NCI-H146 treated with DMSO at 0.1 percent for 48 hours (cell line): Measurements from ENCODE around the gene IQSEC1.

Source experiments
- DNase-seq: peaks from one replicate; lab custom pipeline; 2025; ENCODE audit not compliant: unreplicated experiment; lab: John Stamatoyannopoulos, UW

IQSEC1 gene

DNA sequence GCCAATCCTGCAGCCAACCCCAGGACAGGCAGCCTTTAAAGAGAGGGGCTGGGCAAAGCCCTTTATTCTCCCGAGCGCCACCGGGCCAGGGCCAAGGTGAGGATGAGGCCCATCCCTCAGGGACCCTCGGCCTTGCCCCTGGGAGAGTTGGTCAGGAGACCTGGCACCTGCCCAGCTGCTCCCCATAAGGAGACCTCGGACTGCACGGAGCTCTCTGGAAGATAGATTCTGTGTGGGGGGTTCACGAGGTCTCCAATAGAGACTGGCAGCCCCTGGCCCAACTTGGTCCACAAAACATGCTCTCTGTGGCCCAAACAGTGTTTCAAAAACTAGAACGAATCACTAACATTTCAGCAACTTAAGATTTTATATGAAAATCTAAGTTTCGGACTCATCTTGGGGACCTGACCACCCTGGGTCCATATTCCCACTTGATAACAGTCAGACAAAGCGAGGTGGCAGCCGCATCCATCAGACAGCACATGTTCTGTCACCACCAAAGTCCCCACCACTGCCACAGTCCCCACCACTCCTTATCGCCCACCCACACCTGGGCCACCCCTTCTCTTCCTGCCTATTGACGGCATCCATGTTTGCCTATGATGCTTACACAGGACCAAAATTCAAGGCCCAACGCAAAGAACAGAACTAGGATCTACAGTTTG lies 117.4 kb downstream of the IQSEC1 start:
- DNase-seq, result no peak

DNA sequence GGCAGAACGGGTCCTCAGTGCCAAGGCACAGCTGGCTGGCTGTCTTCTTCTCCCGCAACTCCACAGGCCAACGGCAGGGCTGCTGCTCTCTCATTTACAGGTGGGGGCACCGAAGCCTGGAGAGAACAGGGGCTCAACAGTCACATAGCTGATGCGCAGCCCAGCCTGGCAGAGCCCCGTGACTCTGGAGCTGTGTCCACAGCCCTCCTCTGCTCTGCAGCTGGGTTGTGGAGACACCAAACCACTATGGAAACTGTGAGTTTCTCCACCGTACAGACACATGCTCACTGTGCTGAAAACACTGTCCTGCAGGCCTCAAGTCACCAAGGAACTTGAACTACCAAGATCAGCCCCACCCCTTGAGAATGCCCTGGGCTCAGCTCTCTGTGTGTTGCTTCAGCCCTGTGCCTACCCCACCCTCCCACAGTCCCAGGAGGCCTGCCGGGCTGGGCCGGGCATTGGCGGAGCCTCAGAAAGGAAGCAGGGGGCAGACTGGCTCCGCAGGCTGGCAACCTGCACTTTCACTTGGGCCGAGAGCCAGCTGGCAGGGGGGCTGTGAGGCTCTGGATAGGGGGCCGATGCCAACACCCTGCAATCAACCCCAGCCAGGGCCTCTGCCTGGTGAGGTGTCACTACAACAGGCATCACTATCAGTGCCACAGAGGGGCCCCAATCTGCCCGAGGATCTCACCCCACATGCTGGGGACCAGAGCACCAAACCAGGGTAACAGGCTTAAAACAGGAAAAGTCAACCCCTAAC lies 118.2 kb downstream of the IQSEC1 start:
- DNase-seq, result no peak

DNA sequence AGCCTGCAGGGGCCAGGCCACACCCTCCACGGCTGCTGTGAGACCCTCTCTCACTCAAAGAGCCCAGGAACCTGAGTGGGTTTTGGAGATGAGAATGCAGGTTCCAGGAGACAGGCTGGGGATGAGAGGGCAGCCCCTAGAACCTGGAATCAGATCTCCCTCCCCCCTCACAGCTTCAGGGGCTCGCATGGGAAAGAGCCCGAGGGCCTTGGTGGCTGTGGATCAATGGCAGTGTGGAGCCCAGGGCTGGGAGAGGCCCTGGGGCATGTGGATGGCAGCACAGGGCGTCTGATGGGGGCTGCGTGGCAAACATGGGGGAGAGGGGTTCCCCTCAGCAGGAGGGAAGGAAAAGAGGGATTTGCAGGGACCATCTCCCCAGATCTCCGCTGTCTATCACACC lies 119.0 kb downstream of the IQSEC1 start:
- no peak for DNase-seq

DNA sequence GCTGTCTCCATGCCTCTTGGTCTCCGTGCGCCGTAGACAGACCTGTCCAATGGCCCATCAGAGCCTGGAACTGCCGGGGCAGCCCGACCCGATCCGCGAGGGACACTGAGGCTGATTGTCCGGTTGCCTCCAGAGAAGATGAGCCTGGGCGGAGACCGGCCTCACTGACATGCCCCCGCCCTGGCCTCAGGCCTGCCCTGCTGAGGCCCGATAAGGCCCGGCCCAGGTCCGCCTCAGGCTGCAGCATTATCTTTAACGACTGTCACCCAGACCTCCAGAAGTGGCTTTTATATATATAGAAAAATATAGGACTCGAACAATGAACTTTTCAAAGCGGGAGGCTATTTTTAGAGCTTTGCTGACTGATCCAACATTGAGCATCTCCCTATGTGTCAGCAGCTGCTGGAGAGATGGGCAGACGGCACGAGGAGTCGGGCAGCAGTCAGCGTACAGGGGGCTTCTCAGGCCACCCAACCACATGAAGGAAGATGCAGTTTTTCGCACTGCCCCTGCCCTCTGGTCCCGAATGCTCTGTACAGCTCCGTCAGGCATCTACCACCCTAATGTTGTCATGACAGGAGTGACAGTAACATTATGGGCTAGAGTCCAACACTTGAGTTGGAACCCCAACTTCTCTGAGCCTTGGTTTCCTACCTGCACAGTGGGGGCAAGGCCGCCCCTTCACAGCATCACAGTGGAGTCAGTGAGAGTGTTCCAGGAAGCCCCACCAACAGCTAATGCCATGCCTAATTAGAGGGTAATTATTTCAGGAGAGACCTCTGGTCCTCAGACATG lies 119.8 kb downstream of the IQSEC1 start:
- no peak for DNase-seq

DNA sequence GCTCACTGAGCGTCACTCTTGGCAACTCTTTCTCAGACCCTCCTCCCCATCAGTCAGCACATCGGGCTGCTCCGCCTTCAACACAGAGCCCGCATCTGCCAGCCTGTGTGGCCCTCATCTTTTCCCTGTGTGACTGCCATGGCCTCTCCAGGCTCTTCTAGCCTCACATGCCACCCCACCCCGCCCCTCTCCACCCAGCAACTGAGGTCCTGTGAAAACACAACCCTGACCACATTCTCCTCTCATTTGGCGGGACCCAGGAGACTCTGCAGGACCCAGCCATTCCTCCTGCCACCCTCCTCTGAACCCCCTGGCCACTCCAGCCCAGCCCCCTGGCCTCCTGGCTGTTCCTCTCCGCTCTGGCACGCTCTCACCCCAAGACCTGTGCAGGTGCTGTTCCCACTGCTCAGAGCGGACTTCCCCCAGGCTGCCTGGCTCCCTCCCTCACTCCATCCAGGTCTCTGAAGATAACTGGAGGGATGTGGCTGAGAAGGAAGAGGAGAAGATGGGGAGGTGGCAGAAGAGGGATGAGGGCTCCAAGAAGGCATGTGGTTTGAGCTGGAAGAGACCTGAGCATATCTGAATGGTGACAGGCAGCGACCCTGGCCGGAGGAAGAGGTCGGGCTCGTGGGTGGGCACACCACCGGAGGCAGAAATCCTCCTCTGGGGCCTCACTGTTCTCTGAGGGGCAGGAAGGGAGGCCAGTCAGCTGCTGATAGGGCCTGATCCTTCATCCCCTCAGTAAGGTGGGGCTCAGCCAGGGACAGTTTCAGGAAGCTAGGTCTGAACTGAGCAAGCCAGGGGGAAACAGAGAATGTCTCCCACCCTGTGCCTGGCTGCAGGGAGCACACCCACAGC lies 120.7 kb downstream of the IQSEC1 start:
- no peak for DNase-seq

DNA sequence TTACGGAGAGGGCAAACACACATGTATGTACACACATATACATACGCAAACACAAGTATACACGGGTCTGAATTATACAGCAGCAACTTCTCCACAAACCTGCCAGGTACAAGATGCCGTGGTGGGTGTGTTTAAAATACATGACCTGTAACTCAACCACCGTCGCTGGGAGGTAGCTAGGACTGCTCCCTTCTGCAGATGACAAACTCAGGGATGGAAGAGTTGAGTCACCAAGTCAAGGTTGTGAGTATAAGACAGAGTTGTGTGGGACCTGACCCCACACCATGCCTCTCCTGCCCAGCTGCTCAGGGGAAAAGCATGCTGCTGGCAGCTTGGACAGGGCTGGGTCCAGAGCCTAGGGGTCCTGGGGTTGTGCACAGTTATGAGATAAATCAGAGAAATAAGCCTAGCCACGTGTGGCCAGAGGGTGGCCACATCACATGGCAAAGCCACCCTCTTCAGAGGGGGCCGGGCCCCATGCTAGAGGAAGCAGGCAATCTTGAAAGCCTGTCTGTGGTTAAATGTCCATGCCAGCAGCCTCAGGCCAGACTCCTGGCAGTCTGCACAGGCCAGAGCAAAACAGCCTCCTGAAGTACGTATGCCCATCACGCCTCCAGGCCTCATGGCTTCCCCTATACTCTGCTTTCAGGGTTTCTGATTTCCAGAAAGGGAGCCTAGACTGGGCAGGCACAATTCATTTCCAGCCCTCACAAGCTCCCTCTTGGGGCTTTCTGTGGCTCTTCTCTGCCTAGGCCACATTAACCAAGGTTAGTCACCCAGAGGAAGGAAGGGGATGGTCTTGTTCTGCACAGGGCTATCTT lies 124.1 kb downstream of the IQSEC1 start:
- DNase-seq, result no peak

DNA sequence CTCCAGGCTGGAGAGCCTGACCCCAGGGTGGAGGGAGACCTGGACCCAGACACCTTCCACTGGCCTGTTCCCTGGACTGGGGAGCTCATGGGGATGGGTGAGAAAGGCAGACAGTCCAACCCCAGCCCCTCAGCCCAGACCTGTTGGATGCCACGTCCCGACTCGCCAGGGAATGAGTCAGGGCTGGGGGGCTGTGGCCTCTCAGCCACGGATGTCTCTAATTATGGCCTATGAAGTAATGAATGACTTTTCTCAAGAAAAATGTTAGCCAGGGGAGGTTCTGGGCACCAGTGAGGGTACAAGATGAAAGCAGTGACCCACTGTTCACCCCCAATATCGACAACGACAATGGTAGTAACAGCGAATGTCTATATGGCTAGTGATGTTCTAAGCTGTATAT lies 124.9 kb downstream of the IQSEC1 start:
- no peak for DNase-seq

DNA sequence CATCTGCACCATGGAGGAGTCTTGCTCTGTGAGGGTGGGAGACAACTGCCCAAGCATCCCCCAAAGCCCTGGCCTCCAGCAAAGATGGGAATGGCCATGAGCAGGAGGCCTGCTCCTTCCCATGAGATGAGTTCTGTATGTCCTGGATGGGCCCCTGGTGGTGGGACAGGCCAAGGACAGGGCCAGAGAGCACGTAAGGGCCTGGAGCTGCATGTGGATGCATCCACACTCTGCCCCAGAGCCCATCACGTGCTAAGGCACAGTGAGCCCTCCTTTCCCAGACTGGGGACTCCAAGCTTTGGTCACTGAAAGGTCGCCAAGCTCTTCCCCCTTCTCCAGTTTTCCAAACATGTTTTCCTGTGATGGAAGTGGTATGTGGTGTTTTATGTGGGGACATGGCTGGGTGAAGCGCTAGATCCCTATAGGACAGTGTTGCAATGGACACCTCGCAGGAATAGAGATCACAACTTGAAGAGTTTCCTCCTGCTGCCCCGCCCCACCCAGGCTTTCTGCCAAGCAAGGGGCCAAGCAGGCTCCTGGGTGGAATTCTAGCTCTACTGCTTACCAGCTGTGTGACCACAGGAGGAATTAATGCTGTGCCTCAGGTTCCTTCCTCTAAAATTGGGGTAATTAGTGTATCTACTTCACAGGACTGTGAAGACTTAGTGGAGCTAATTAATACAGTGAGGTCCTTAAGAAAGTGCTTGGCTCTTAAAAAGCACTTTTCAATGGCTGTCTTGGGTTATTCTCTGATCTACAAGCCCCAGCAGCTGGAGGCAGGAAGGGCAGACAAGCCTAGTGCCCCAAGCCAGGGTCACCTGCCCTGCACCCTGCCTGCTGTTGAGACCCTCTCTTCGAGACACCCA lies 125.5 kb downstream of the IQSEC1 start:
- no peak for DNase-seq

DNA sequence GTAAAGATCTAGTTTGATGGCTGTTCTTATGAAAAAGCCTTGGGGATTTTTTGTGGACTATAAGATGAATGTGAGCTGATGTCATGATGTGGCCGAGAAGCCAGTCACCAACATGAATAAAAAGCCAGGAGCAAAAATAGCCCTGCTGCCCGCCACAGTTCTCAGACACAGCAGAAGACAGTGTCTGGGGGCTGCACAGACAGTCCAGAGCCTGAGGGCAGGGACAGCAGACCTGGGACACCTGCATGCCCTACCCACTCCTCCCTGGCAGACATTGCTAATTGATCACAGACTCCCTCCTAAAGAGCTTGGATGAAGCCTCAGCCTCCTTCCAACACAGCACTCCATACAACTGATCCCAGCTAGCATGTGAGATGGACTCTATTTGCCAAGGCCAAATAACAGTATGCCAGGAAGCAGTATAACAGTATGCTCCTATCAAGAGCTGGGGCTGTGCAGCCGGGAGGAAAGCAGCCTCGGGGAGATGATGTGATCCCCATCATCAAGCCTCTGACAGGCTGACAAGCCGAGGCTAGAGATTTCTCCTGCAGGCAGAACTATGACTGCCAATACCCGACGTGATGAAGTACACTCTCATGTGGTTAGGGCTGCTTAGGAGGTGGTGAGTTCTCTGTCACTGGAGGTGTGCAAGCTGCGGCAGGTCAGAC lies 126.4 kb downstream of the IQSEC1 start:
- no peak for DNase-seq

DNA sequence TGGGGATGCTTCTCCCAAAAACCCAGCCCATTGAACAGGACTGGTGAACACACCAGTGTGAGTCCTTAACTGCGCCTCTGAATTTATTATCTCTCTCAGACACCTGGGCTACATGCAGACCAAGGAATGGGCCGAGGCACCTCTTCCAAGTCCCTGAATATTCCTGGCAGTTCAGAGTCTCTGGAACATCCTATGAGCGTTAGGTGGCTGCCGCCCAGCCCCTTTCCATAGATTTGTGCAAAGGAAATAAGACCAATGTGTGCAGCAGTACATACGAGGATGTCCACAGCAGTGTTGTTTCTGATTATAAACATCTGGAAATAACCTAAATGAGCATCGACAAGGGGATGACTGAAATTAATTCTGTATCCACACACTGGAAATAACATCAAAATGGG lies 127.0 kb downstream of the IQSEC1 start:
- no peak for DNase-seq

DNA sequence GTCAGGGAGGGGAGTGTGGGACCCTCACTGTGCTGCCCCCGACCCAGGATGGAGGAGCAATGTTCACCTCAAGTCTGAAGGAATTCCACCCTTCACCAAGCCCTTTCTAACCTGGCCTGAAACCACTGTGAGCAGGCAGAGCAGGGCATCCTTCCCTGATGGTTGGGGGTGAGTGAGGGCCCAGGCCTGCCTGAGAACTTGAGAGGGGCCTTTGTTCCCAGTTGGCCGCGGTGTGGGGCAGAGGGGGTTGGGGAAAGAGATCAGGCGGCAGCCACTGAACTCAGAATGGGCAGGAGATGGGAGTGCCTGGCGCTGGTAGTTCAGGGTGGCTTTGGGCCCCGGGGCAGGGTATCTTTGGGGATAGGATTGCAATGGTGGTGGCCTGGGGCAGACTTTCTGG lies 128.4 kb downstream of the IQSEC1 start:
- no peak for DNase-seq

DNA sequence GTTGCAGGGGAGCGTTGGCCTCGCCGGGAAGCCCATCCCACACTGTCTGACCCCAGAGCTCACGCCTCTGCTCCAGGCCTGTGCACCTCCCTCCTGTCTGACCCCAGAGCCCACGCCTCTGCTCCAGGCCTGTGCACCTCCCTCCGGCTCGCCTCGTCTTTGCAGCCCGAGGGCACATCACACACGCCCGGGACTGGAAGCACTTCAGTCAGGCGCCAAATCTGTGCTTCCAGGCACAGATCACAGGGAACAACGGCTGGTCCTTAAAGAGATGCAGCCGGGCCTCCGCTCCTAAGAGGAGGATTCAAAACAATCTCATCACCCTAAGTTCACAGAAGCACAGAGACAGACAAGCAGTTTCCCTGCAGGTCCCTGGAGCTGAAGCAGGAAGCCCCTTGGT lies 128.8 kb downstream of the IQSEC1 start:
- DNase-seq, result no peak

DNA sequence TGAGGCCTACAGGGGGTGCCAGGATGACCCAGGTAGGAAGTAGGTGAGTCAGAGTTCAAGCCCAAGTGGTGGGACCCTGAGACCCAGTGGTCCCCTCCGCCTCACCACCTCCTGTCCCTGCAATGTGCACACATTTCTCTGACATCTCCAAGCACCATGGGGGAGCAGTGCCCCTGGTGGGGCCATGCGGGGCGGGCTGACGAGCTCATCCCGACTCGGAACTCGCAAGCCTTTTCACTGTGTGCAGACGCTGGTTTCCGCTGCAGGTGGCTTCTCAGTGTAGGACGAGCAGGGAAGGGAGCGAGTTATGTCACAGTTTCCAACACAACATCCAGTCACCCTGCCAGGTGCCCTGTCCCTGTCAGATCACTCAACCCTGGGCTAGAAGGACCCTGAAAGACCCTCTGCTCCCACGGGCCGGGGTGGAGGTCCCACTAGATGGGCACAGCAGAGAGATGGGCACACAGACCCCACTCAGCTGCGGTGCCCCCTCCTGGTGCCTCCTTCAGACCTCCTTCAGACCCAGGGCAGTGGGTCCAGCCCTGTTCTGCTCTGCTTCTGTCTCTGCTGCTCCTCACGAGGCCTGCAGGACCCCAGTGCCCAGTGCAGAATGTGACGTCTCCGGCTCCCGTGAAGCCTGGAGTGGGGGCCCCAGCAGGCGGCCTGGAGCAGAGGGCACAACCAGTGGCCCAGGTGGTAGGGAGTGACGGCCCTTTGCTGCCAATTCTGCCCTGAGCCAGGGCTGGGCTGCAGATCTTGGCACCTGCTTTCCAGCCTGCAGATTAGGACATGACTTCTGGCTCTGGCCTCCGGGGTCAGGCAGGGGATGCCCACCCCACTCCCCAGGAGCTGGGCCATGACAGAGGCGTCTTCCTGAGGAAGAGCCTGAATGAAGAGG lies 129.9 kb downstream of the IQSEC1 start:
- no peak for DNase-seq

DNA sequence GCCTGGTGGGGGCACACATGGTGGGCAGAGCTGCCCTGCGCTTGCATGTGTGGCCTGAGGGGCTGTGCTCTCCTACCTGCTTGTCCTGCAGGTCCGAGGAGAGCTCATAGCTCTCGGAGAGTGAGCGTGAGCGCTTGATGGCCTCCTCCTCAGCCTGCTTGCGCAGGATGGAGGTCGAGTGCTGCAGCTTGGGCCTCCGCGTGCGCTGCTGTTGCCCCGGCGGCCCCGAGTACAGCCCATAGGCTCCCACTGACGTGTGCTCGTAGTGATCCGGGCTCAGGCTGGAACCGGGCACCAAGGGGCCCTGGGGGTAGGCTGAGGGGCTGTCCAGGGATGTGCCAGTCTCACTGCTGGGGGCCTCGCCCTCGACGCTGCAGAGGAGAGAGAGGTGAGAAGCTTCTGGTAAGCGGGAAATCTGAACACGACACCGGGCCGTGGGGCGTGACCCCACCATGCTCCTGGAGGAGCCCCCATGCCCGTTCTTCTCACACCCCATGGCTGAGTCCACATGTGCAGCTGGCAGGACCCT lies 131.7 kb downstream of the IQSEC1 start:
- DNase-seq, result no peak

DNA sequence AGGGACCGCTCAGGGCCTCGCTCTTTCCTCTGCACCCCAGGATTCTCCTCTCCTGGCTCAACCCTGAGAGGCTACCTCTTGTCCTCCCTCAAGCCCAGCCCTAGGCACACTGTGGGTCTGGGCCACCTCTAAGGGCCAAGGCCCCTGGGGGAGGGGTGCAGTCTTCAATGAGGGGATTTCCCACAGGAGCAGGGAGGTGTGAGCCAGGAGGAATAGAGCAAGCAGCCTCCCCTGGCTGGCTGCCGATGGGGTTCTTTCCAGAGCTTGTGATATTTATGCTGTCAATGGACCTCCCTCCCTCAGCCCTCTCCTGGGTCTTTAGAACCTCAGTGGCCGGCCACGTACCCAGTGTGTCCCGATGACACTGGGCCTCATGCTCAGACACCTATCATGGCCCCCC lies 132.4 kb downstream of the IQSEC1 start:
- no peak for DNase-seq

DNA sequence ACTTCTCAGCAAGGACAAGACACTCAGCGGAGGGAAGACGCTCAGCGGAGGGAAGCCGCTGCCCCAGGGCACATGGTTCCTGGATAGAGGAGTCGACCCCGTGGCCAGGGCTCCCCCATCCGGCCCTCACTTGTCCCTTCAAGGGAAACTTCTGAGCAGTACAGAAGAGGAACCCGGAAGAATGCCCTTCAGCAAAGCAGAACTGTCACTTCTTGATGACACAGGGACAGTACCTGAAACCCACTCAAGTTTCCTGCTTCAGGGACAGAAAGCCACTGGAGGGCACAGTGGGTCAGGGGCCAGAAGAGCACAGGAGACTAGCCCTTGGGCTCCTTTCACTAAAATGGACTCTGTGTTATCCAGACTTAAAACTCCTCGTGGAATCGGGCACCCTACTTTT lies 134.1 kb downstream of the IQSEC1 start:
- DNase-seq, result no peak

DNA sequence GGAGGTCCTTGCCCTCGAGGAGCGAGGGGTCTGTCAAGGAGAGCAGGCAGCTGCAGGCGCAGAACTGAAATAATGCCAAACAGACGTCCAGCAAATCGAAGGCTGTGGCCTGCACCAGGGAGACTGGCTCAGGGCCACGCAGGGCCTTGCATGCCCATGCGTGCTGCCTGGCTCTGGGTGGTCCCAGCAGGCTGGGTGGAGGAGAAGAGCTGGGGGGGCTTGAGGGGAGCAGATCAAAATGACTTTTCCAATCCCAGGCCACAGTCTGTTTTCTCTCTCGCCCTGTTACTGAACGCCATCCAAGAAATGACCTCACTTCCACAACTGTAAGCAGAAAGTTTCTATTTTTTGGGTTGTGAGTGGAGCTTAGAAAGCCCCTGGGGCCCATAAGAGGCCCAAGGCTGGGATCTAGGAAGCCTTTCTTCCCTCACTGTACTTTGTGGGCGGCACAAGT lies 134.9 kb downstream of the IQSEC1 start:
- no peak for DNase-seq
